Ovary (tissue), 9 donors: ENCODE data around the gene CKM. TPM values are rescaled to one million over a fixed set of nuclear protein-coding genes. Genes with fewer than 3 reads are reported as not detected.

Experiments used
- DNase-seq, 5 donors: peaks; one replicate each; pipeline ENCODE4 v3.0.0-alpha.2; 2019 to 2020
- H3K27ac ChIP-seq, 2 donors: fragments of 200-600 bp; one replicate each; pipeline versions ENCODE4 v1.5.1 to v1.8.0; 2019 to 2022
- H3K27me3 ChIP-seq: fragments of 200-600 bp; one replicate; pipeline ENCODE4 v1.8.0; 2022
- H3K36me3 ChIP-seq: fragments of 200-600 bp; sonication (generic); one replicate; pipeline ENCODE4 v1.5.1; 2019
- H3K4me1 ChIP-seq: one replicate; pipeline ENCODE4 v1.8.1; 2013; ENCODE audit warnings: mild to moderate bottlenecking, moderate library complexity; ENCODE audit not compliant: insufficient read depth
- H3K4me3 ChIP-seq: fragments of 200-600 bp; sonication (generic); one replicate; pipeline ENCODE4 v1.5.1; 2017
- H3K9me3 ChIP-seq, 2 donors: fragments of 200-600 bp in 1 of 2; sonication (generic) in 1 of 2; one replicate each; pipeline versions ENCODE4 v1.5.1 to v1.8.1; 2013 to 2019; ENCODE audit warnings: mild to moderate bottlenecking in 1 of 2, moderate library complexity in 1 of 2
- EP300 ChIP-seq: sonication (generic); formaldehyde crosslinking; IDR thresholded peaks from one replicate; pipeline ENCODE4 v1.6.1; 2017; ENCODE audit warnings: antibody characterized with exemption
- POLR2A ChIP-seq: fragments of 450-650 bp; IDR thresholded peaks from one replicate; pipeline ENCODE4 v1.6.1; 2017; ENCODE audit warnings: antibody characterized with exemption, mild to moderate bottlenecking, moderate library complexity
- WGBS, 3 donors: extraction: QIAGEN DNeasy Blood & Tissue Kit in 1 of 3; methylation state at CpG; one replicate each; pipeline versions ENCODE4 v1.1.5 to v1.1.7; 2013 to 2017; 5-methylcytosine and 5-hydroxymethylcytosine counted together
- intact Hi-C, 4 donors: fragments of 100-400 bp; cut with DNase I; formaldehyde crosslinking; loops; one replicate each; pipeline versions ENCODE4 v1.11.0 to v1.15.1; 2022 to 2023
- polyA plus RNA-seq, 2 donors: library from polyadenylated mRNA; stranded (reverse); fragments of 200-250 nt in 1 of 2; fragments of 350-450 nt in 1 of 2; fragmentation: Illumina TruSeq in 1 of 2; extraction: RNeasy Lipid Tissue Mini Kit (QIAGEN cat#74804) in 1 of 2; gene quantifications; one replicate each; pipeline ENCODE4 v1.2.3, GENCODE V29; 2013 to 2014
- total RNA-seq, 7 donors: library from RNA; depleted of rRNA in 2 of 7; stranded (reverse); fragments of >200 nt in 2 of 7; fragmentation: NEBNext Ultra II Directional in 3 of 7; extraction: Animal tissue kit (Norgen Biotek cat#: 25700) in 3 of 7; gene quantifications; one replicate each; pipeline versions ENCODE4 v1.1.0 to v1.2.4, GENCODE V29; 2016 to 2023
- TF ChIP-seq, protein P1 (sequence below), 3 donors: fragments of 450-650 bp in 2 of 3; fragments of 200-600 bp in 1 of 3; IDR thresholded peaks; one replicate each; pipeline versions ENCODE4 v1.5.1 to v1.8.0; 2016 to 2022; ENCODE audit warnings: antibody characterized with exemption in 3 of 3, mild to moderate bottlenecking in 1 of 3
- donor health status: DM: no; HTN: no; CAD: no; lungs with moderate emphysema.
- donor health status: DM: no; HTN: no; CAD: no.
- donor health status: Bipolar disorder and iron deficiency.
- donor health status: DM: yes; HTN: yes; CAD: no.
- donor health status: DM: no; HTN: no; CAD: no.
- donor health status: DM: yes; HTN: yes; CAD: no.

CKM gene
- total and polyA plus RNA-seq, 9 donors = 0.10 to 0.85 (median 0.55) TPM; not detected in 4

- H3K27ac ChIP-seq = no peak overlapping the region
- intact Hi-C loops = no loop called here
- WGBS, 3 donors = 60 to 71% (median 64%) methylated on average over 13 of the region's 13 CpGs
- TF ChIP-seq, protein P1, sequence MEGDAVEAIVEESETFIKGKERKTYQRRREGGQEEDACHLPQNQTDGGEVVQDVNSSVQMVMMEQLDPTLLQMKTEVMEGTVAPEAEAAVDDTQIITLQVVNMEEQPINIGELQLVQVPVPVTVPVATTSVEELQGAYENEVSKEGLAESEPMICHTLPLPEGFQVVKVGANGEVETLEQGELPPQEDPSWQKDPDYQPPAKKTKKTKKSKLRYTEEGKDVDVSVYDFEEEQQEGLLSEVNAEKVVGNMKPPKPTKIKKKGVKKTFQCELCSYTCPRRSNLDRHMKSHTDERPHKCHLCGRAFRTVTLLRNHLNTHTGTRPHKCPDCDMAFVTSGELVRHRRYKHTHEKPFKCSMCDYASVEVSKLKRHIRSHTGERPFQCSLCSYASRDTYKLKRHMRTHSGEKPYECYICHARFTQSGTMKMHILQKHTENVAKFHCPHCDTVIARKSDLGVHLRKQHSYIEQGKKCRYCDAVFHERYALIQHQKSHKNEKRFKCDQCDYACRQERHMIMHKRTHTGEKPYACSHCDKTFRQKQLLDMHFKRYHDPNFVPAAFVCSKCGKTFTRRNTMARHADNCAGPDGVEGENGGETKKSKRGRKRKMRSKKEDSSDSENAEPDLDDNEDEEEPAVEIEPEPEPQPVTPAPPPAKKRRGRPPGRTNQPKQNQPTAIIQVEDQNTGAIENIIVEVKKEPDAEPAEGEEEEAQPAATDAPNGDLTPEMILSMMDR (IDR thresholded peaks at IDR 0.05) = no peak
- TF ChIP-seq POLR2A (no peak), EP300 (no peak)
- peaks cover 1% of the 10 kb centered on the region for H3K4me1 ChIP-seq
- H3K9me3 ChIP-seq = no peaks in the 10 kb centered on the region
- no peak for DNase-seq
- H3K36me3 ChIP-seq = no peaks in the 10 kb centered on the region
- H3K27me3 ChIP-seq = no peaks in the 10 kb centered on the region
- H3K4me3 ChIP-seq = no peak overlapping the region
Measured at GRCh38 chr19:45327404-45328143, 4.9 kb upstream of the CKM start.

GRCh38 chr19:45324349-45324907 lies 1.8 kb upstream of the CKM start:
- Histone ChIP-seq H3K4me1 (peaks cover 1% of the 10 kb centered on the region), H3K4me3 (no peak overlapping the region), H3K27me3 (no peaks in the 10 kb centered on the region), H3K36me3 (no peaks in the 10 kb centered on the region), H3K9me3 (no peaks in the 10 kb centered on the region), H3K27ac (no peak overlapping the region)
- no peak for DNase-seq
- TF ChIP-seq, protein P1 (IDR thresholded peaks at IDR 0.05) = no peak
- TF ChIP-seq POLR2A (no peak), EP300 (no peak)
- 57 to 66% (median 61%) methylated on average over 11 of the region's 11 CpGs for WGBS, 3 donors
- intact Hi-C loops = loop anchor here in 1 of 4 donors (5.0 kb wide), 1 partner anchor 52 kb away; no protein-coding TSS in a partner anchor

DNA sequence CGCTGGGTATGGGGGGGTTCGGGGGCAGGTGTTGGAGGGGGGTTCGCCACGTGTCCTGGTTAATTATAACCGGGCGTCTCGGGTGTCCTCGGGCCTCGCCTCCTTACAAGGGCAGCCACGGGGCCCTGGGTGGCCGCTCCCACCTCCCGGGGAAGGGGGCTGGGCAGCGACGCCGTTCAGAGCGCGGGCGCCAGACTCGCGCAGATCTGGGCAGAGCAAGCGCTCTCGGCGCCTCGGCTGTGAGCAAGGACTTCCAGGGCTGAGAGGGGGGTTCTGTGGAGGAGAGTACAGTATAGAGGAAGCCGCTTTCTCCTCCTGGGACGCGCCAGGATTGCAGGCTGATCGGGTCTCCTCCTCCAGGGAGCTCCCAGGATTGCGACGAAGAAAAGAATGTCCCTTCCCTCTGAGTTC lies 1.0 kb upstream of the CKM start:
- WGBS, 3 donors = 3% methylated on average over 23 to 30 of the region's 30 CpGs

DNA sequence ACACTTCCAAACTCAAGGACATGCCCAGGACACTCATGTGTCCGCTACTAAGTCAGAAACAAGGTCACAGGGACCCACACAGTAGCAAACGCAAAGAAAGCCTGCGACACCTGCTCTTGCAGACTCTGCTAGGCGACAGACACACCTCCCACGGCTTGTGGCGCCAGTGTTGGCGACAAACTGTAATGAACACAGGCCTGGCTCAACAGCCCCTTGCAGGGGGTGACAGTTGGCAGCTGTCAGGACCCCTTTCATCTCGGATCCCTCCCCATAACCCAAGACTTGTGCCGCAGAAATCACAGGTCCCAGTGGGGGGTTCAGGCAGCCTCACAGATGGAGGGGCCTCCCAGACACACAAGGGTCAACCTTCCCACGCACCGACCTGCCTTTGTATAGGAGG lies 364 bp downstream of the CKM start:
- 45 to 71% (median 58%) methylated on average over 8 to 11 of the region's 11 CpGs for WGBS, 3 donors
- Histone ChIP-seq H3K4me3 (no peak overlapping the region), H3K36me3 (no peaks in the 10 kb centered on the region), H3K27ac (no peak overlapping the region), H3K27me3 (no peaks in the 10 kb centered on the region), H3K4me1 (peaks cover 1% of the 10 kb centered on the region), H3K9me3 (no peaks in the 10 kb centered on the region)
- intact Hi-C loops = loop anchor here in 1 of 4 donors (5.0 kb wide), 1 partner anchor 50 kb away; no protein-coding TSS in a partner anchor
- TF ChIP-seq, protein P1 (IDR thresholded peaks at IDR 0.05) = no peak
- TF ChIP-seq EP300 (no peak), POLR2A (no peak)
- DNase-seq = no peak

More for the DNA sequence above, 1.0 kb upstream of the CKM start:
- TF ChIP-seq POLR2A (no peak), EP300 (no peak)
- TF ChIP-seq, protein P1 (IDR thresholded peaks at IDR 0.05) = no peak
- H3K4me3 ChIP-seq = no peak overlapping the region
- H3K9me3 ChIP-seq = no peaks in the 10 kb centered on the region
- no peaks in the 10 kb centered on the region for H3K27me3 ChIP-seq
- no peaks in the 10 kb centered on the region for H3K36me3 ChIP-seq
- H3K27ac ChIP-seq = no peak overlapping the region
- intact Hi-C loops = loop anchor here in 1 of 4 donors (5.0 kb wide), 1 partner anchor 51 kb away; no protein-coding TSS in a partner anchor
- DNase-seq = no peak
- H3K4me1 ChIP-seq = peaks cover 1% of the 10 kb centered on the region
